GM19240 (cell line): Measurements from ENCODE around the gene NISCH.

ENCODE experiments used
- DNase-seq: peaks from one replicate; pipeline ENCODE4 v3.0.0; 2011; ENCODE audit warnings: low spot score; ENCODE audit not compliant: insufficient read length

The NISCH gene

DNA sequence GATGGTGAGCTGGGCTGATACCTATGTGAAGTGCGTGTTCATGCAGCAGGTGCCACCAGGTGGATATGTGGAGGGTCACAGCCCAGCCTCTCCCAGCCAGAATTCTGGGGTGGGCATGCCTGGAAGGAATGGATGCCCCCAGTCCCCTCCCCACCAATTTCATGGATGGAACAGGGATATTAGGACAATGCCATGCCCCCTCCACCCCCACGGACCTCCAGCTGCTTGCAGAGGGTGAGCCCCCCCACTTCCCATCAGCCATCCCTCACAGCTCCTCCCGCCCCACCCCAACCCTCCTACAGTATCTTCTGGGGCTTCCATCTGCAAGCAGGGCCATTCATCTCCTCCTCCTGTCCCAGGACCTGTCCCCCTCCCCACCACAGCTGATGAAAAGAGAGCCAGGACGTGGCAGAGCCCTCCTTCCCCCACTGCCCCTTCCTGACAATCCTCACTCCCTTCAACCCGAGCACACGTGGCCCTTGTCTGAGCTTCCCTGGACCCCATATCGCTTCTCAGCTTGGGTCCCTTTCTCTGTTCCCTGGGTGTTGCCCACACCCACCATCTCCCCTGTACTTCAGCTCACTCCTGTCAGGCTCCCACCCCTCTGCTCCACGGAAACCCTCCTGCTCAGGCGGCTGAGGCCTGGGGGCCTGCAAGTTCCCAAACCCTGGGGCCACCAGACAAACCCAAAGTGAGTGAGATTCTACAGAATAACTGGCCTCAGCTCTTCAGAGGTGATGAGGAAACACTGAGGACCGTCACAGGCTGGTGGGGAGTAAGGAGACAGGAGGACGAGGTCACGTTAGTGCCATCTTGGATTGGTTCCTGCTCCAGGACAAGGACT, 7.7 kb upstream of the NISCH start:
- no peak for DNase-seq

- no peak for DNase-seq
Observed at GRCh38 chr3:52450489-52451236, 4.7 kb upstream of the NISCH start.

GRCh38 chr3:52451237-52452083, 3.9 kb upstream of the NISCH start:
- no peak for DNase-seq

DNA sequence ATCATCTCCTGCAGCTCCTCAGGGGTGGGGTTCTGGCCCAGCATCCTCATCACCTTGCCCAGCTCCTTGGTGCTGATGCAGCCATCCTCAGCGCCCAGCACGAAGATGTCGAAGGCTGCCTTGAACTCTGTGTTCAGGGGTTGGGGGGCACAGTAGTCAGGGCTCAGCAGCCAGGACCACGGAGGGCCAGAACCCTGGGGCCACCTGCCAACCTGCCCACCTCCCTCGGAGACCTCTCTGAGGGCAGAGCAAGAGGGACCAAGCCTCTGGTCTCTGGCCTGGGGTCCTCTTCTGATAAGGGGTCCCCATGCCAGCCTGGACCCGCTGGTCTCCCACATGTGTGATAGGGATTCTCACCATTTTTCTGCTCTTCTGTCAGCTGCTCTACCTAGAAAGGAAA, 3.3 kb upstream of the NISCH start:
- DNase-seq = no peak

GRCh38 chr3:52452570-52453221, 2.7 kb upstream of the NISCH start:
- no peak for DNase-seq

DNA sequence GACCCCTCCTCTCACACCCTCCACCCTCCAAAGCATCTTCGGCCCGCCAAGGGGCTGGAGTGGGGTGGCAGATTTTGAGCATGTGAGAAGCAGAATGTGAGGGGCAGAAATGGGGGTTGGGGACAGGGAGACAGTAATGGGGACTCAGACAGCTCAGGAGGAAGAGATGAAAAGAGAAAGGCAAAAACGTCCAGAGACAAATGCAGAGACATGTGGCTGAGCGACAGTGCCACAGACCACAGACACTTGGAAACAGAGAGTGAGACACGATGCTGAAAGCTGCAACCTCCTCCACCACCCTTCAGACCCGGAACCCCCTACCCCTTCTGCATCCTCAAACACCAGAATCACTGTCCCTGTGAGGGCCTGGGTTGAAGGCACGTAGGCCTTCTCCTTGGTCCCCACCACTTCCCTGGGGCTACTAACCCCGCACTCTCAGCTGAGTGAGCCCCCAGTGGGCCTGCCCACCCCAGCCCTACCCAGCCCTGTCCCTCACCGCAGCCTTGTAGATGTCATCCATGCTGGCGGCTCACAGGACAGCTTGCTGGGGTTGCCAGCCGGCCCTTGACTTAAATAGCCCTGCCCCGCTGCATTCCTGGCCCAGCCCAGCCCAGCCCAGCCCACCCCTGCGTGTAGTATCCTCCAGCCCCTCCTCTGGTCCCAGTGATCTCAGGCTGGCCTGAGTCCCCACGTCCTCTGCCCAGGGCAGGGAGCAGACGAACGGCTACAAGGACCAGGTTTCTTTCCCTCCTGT, 1.7 kb upstream of the NISCH start, which contains the start of gene TNNC1:
Gene TNNC1 (minus strand): TSS at position 546 of the 754 bp plus-strand sequence. CDS start 26 bp downstream, at position 520.
- no peak for DNase-seq

GRCh38 chr3:52454250-52454937, 1.0 kb upstream of the NISCH start:
- DNase-seq = no peak

GRCh38 chr3:52454938-52455282, 494 bp upstream of the NISCH start:
- DNase-seq = no peak

DNA sequence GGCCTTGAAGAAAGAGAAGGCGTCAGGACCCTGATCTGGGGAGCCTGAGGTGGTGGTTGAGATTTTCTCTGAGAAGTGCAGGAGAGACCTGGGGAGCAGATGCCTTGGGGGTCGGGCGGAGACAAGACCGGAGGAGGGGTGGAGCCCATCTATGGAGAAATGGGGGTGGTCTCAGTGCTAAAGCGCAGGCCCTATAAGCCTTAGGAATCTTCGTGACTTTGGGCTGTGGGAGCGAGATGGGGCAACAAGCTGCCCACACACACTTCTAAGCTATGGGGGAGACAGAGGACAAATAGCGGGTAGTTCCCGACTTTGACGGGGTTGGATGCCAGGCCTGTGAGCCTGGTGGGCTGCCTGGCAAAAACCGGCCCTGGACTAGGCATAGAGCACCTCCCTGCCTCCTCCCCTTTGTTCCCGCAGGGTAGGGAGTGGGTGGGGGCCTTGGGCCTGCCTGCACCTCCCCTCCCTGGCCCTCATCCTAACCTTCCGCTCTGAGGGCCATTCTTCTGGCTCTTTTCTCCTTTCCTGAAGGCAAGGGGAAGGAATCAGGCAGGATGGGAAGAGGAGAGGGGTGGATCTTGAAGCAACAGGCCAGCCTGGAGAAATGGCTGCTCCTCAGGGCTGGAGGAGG, 880 bp downstream of the NISCH start:
- no peak for DNase-seq

- no peak for DNase-seq
Observed at GRCh38 chr3:52456800-52457183, 1.4 kb downstream of the NISCH start.

DNA sequence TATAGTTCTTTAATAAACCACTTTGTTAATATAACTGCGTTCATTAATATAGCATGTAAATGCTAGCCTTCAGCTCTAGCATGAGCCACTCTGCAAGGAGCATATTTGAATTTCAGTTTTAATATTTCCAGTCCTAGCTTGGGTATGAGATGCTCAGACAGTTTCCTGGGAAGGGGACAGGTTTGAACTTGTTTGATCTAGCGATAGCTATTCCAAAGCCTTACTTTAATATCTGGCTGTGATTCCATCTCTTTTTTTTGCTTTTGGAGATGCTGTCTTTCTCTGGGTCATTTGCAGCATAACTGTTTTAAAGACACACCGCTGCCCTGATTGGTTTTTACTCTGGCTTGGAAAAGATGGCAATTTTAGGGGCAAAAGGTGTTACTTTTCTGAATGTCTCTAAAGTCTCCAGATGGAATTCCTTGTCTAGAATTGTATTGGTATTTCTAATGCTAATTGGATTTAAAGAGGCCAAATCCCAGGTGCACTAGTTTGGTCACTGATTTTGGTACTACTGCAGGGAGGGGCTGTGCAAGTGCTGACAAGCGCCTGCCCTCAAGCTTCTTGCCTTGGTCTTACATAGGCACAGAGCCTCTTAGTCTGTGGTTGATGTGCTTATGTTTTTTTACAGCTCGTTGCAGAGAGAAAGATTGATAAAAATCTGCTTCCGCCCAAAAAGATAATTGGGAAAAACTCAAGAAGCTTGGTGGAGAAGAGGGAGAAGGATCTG, 2.8 kb downstream of the NISCH start:
- no peak for DNase-seq

DNA sequence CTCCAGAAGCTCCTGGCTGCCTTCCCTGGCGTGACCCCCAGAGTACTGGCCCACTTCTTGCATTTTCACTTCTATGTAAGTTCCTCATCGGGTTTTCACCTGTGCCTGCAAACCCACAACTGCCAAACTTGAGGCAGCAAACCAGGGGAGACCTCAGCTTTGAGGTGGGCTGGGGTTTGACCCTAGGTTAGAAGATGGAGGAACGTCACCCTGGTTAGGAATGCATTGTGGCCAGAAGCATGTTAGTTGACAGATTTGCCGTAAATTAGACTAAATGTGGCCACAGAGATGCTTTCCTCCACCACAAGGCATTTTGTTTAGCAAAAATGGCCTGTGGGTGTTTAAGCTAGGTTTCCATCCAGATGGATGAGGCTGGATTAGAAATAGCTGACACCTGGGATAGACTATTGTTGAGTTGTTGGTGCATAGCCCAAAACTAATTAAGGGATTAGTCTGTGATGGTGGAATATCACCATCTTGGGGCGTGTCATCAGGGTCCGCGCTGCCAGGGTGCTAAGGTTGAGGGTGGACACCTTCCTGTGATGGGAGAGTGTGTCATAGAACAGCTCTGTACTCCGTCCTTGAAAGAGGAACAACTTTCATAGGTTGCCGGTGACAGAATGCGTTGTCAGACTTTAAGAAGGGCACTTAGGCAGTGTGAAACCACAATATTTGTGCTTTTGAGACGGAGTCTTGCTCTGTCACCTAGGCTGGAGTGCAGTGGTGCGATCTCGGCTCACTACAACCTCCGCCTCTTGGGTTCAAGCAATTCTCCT, 3.6 kb downstream of the NISCH start:
- no peak for DNase-seq

- no peak for DNase-seq
Observed at GRCh38 chr3:52461874-52462273, 6.5 kb downstream of the NISCH start.

DNA sequence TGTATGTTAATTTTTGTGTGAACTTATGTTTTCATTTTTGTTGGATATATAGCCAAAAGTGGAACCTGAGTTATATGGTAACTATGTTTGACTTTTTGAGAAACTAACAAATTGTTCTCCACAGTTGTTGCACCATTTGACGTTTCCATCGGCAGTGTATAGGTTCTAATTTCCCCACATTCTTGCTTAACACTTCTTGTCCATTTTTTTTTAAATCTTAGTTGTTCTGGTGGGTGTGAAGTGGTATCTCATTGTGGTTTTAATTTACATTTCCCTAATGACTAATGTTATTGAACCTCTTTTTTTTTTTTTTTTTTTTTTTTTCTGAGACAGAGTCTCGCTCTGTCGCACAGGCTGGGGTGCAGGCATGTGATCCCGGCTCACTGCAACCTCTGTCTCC, 8.0 kb downstream of the NISCH start:
- DNase-seq = no peak

GRCh38 chr3:52468336-52468735, 12.9 kb downstream of the NISCH start:
- DNase-seq = no peak

DNA sequence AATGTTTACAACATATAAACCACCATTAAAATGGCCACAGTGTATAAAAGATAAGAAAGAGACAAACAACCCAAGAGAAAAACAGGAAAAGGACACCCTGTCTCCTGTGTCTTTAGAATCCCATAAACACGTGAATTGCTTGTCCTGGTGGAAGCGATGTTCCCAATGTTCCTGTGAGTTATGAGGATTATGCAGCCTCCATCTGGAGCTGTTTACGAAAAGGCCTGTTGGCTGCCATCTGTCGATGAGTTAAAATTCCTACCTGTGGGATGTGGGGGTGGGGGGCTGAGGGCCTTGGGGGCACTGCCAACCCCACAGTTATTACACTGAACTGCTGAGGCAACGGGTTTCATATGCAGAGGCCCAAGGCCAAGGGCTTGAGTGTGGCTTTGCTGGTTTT, 13.6 kb downstream of the NISCH start:
- no peak for DNase-seq

GRCh38 chr3:52470920-52471319, 15.5 kb downstream of the NISCH start:
- no peak for DNase-seq
